GM12864 (cell line): ENCODE data around the gene ANKRD42.

Experiments
- DNase-seq: peaks from one replicate; pipeline ENCODE4 v3.0.0-alpha.2; 2011; ENCODE audit warnings: low read depth
- H3K4me3 ChIP-seq: 2 replicates; pipeline ENCODE4 v1.5.1; 2011; ENCODE audit warnings: mild to moderate bottlenecking, low read depth, low read length, control low read depth
- CTCF ChIP-seq: IDR thresholded peaks from 2 replicates; pipeline ENCODE4 v1.5.1; 2011; ENCODE audit warnings: low read depth, mild to moderate bottlenecking, moderate library complexity, low read length, control low read depth, inconsistent platforms; ENCODE audit errors: missing control alignments

Gene ANKRD42

GRCh38 chr11:83156144-83156995 lies 37.1 kb upstream of the ANKRD42 start:
- no peak for TF ChIP-seq CTCF
- DNase-seq = peak; percentile 99
- peak overlapping the region; percentile 92 for H3K4me3 ChIP-seq

GRCh38 chr11:83156996-83157593 lies 36.4 kb upstream of the ANKRD42 start, which contains the start of gene PCF11:
PCF11 (plus strand) TSS chr11:83157131; CDS start chr11:83157440, 309 bp downstream.
- H3K4me3 ChIP-seq = peak within 1 kb of the TSS; percentile 92
- no peak for TF ChIP-seq CTCF
- no peak for DNase-seq

- no peak for DNase-seq
- peak overlapping the region; percentile 66 for H3K4me3 ChIP-seq
- TF ChIP-seq CTCF = no peak
These were observed 35.7 kb upstream of the ANKRD42 start for GRCh38 chr11:83157594-83158356.

GRCh38 chr11:83158357-83158786 lies 35.1 kb upstream of the ANKRD42 start:
- no peak for TF ChIP-seq CTCF
- peak overlapping the region; percentile 66 for H3K4me3 ChIP-seq
- no peak for DNase-seq

- no peak for TF ChIP-seq CTCF
- H3K4me3 ChIP-seq = peak overlapping the region; percentile 66
- DNase-seq = no peak
These were observed 34.3 kb upstream of the ANKRD42 start for GRCh38 chr11:83158965-83159901.
